SK-N-SH (cell line): ENCODE measurements around the gene PODXL2. TPM values are rescaled to one million over a fixed set of nuclear protein-coding genes. Genes with fewer than 3 reads are reported as not detected.

Source experiments
- CTCF ChIA-PET: fragments of 300-600, 350-600 bp; formaldehyde crosslinking; extraction: SDS; loops from one replicate; lab custom pipeline; 2021; lab: Yijun Ruan, JAX
- POLR2A ChIA-PET: fragments of 350-600 bp; sonication (Branson Sonifier 250); formaldehyde crosslinking; extraction: SDS; loops from one replicate; lab custom pipeline; 2020; ENCODE audit warnings: antibody characterized with exemption, inconsistent platforms; lab: Yijun Ruan, JAX
- DNase-seq: peaks from one replicate; pipeline ENCODE4 v3.0.0; 2012
- H2AFZ ChIP-seq: fragments of 200-600 bp; sonication (generic); 2 replicates; pipeline ENCODE4 v1.8.1; 2016; ENCODE audit warnings: antibody characterized with exemption, mild to moderate bottlenecking, low read depth
- H3F3A ChIP-seq: fragments of 200-600 bp; sonication (generic); replicated peaks from 2 replicates; pipeline ENCODE3; 2016; ENCODE audit warnings: antibody characterized with exemption, mild to moderate bottlenecking; ENCODE audit not compliant: insufficient read depth
- H3K27ac ChIP-seq, 2 experiments: fragments of 200-500 bp in 1 of 2; fragments of 200-600 bp in 1 of 2; sonication (Bioruptor generic) in 1 of 2; sonication (generic), shearing (Covaris generic) in 1 of 2; 2 replicates each; pipeline versions ENCODE4 v1.5.1 to v1.6.1; 2014 to 2016; ENCODE audit warnings: low read depth in 2 of 2, inconsistent platforms in 1 of 2, low read length in 1 of 2, mild to moderate bottlenecking in 1 of 2, mixed read lengths in 1 of 2
- H3K27me3 ChIP-seq: fragments of 200-600 bp; sonication (generic), shearing (Covaris generic); 2 replicates; pipeline ENCODE4 v1.6.1; 2016; ENCODE audit warnings: mixed run types; ENCODE audit not compliant: insufficient read depth
- H3K36me3 ChIP-seq, 2 experiments: fragments of 200-500 bp in 1 of 2; fragments of 200-600 bp in 1 of 2; sonication (Bioruptor generic) in 1 of 2; sonication (generic) in 1 of 2; replicated peaks in 1 of 2; 2 replicates each; pipeline versions ENCODE3 to v1.5.1; 2014 to 2016; ENCODE audit warnings: low read length in 1 of 2, mild to moderate bottlenecking in 1 of 2; ENCODE audit not compliant: insufficient read depth in 2 of 2, control insufficient read depth in 1 of 2
- H3K4me1 ChIP-seq, 2 experiments: fragments of 200-500 bp in 1 of 2; fragments of 200-600 bp in 1 of 2; sonication (Bioruptor generic) in 1 of 2; sonication (generic), shearing (Covaris generic) in 1 of 2; 2 replicates each; pipeline versions ENCODE4 v1.5.1 to v1.6.1; 2014 to 2016; ENCODE audit warnings: low read depth in 1 of 2, low read length in 1 of 2, mixed run types in 1 of 2; ENCODE audit not compliant: insufficient read depth in 2 of 2, control insufficient read depth in 1 of 2
- H3K4me2 ChIP-seq: fragments of 200-600 bp; sonication (generic), shearing (Covaris generic); 2 replicates; pipeline ENCODE4 v1.6.1; 2017; ENCODE audit warnings: mixed run types
- H3K4me3 ChIP-seq, 2 experiments: fragments of 200-500 bp in 1 of 2; fragments of 200-600 bp in 1 of 2; sonication (Bioruptor generic) in 1 of 2; sonication (generic), shearing (Covaris generic) in 1 of 2; 2 replicates each; pipeline versions ENCODE4 v1.5.1 to v1.8.1; 2014 to 2016; ENCODE audit warnings: low read depth in 2 of 2, inconsistent platforms in 1 of 2, low read length in 1 of 2, mild to moderate bottlenecking in 1 of 2, mixed read lengths in 1 of 2, moderate library complexity in 1 of 2
- H3K79me2 ChIP-seq: fragments of 200-600 bp; sonication (generic); 2 replicates; pipeline ENCODE4 v1.8.1; 2017; ENCODE audit warnings: mild to moderate bottlenecking; ENCODE audit not compliant: insufficient read depth
- H3K9ac ChIP-seq: fragments of 200-600 bp; sonication (generic); 2 replicates; pipeline ENCODE4 v1.6.1; 2017; ENCODE audit warnings: mixed run types
- H3K9me2 ChIP-seq: fragments of 200-600 bp; sonication (generic); 2 replicates; pipeline ENCODE4 v1.6.1; 2017; ENCODE audit warnings: mixed run types
- H3K9me3 ChIP-seq: fragments of 200-600 bp; sonication (generic); 2 replicates; pipeline ENCODE4 v1.6.1; 2017; ENCODE audit warnings: mixed run types, mild to moderate bottlenecking, moderate library complexity
- H4K20me1 ChIP-seq: fragments of 200-600 bp; sonication (generic); 2 replicates; pipeline ENCODE4 v1.6.1; 2017; ENCODE audit warnings: mild to moderate bottlenecking, mixed run types; ENCODE audit not compliant: insufficient read depth
- ELF1 ChIP-seq: IDR thresholded peaks from 2 replicates; pipeline ENCODE4 v1.4.0; 2012
- EP300 ChIP-seq, 2 experiments: IDR thresholded peaks; 2 replicates each; pipeline versions ENCODE4 v1.4.0 to v1.6.1; 2012; ENCODE audit warnings: borderline replicate concordance in 1 of 2, low read depth in 1 of 2, low read length in 1 of 2
- EZH2phosphoT487 ChIP-seq: fragments of 200-600 bp; sonication (generic); IDR thresholded peaks from 2 replicates; pipeline ENCODE4 v1.6.1; 2017; ENCODE audit warnings: low read depth, mixed run types, mild to moderate bottlenecking, antibody characterized with exemption, moderate library complexity, borderline replicate concordance
- FOSL2 ChIP-seq: IDR thresholded peaks from 2 replicates; pipeline ENCODE4 v1.4.0; 2012; ENCODE audit warnings: low read depth, mild to moderate bottlenecking, moderate library complexity, borderline replicate concordance
- FOXJ3 ChIP-seq: sonication (generic); formaldehyde crosslinking; IDR thresholded peaks from 2 replicates; pipeline ENCODE4 v1.5.1; 2020; ENCODE audit warnings: mild to moderate bottlenecking, missing genetic modification reagents
- GABPA ChIP-seq: IDR thresholded peaks from 2 replicates; pipeline ENCODE4 v1.4.0; 2012; ENCODE audit warnings: low read depth, mild to moderate bottlenecking
- JUND ChIP-seq: IDR thresholded peaks from 2 replicates; pipeline ENCODE4 v1.4.0; 2012
- NFIC ChIP-seq: IDR thresholded peaks from 2 replicates; pipeline ENCODE4 v1.4.0; 2012; ENCODE audit warnings: borderline replicate concordance
- PBX3 ChIP-seq: IDR thresholded peaks from 2 replicates; pipeline ENCODE4; 2012
- RAD21 ChIP-seq: IDR thresholded peaks from 2 replicates; pipeline ENCODE4 v1.6.1; 2012; ENCODE audit warnings: mild to moderate bottlenecking, low read length
- RCOR1 ChIP-seq: fragments of 150-350 bp; IDR thresholded peaks from 2 replicates; pipeline ENCODE4 v1.6.1; 2017; ENCODE audit warnings: antibody characterized with exemption, low read length
- RFX5 ChIP-seq: IDR thresholded peaks from 2 replicates; pipeline ENCODE4 v1.6.1; 2012; ENCODE audit warnings: mild to moderate bottlenecking, improper control_type of control experiment, low read length
- RXRA ChIP-seq: IDR thresholded peaks from 2 replicates; pipeline ENCODE4 v1.4.0; 2012; ENCODE audit warnings: low read depth, mild to moderate bottlenecking, borderline replicate concordance
- SMC3 ChIP-seq: IDR thresholded peaks from 2 replicates; pipeline ENCODE4 v1.6.1; 2012; ENCODE audit warnings: low read depth, low read length, improper control_type of control experiment
- TAF1 ChIP-seq: IDR thresholded peaks from 2 replicates; pipeline ENCODE4 v1.6.1; 2012; ENCODE audit warnings: low read depth, mild to moderate bottlenecking, low read length, moderate library complexity, borderline replicate concordance
- WGBS: methylation state at CpG from one replicate; pipeline ENCODE4 v1.1.6; 2017; ENCODE audit warnings: low lambda C conversion rate; 5-methylcytosine and 5-hydroxymethylcytosine counted together
- polyA plus RNA-seq, 3 experiments: library from polyadenylated mRNA; depleted of rRNA; stranded (reverse); fragments of >200 nt; gene quantifications; 2 replicates each; pipeline ENCODE4 v1.2.3, GENCODE V29; 2012
- TF ChIP-seq, protein P1 (sequence below): fragments of 150-350 bp; IDR thresholded peaks from 2 replicates; pipeline ENCODE4 v1.6.1; 2017; ENCODE audit warnings: antibody characterized with exemption, low read length, low read depth, borderline replicate concordance
- TF ChIP-seq, protein P2 (sequence below): fragments of 200-600 bp; sonication (generic); IDR thresholded peaks from 2 replicates; pipeline ENCODE4 v1.6.1; 2017; ENCODE audit warnings: antibody characterized with exemption, mild to moderate bottlenecking, moderate library complexity

Gene PODXL2
- polyA plus RNA-seq, 1 of the 3 experiments (the other 2 are of a cell fraction), result 27.5 TPM

DNA sequence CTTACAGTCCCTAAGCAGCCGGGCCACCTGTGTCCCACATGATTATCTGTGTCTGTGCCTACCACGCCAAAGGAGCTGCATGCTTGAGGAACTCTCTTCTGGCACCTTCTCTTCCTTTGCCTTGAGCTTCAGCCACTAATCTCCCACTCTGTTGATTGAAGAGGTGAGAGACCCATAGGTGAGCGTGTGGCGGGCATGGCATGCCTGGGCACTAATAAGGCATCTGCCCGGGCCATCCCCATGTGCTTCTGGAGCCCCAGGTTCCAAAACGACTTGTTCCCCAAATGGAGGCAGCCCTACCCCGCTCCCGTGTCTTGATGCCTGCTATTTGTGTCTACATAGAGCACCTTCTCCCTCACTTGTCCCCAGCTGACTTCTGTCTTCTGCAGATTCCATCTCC is 17.7 kb upstream of the PODXL2 start:
- Histone ChIP-seq H3F3A (no peaks in the 10 kb centered on the region), H3K4me1 (peaks cover 0 to 8% of the 10 kb centered on the region in 2 experiments; a peak in 1 of 4 replicates), H3K27me3 (no peaks in the 10 kb centered on the region), H3K36me3 (peaks cover 6 to 59% of the 10 kb centered on the region in 2 experiments), H2AFZ (no peak overlapping the region), H3K4me3 (no peak overlapping the region), H3K9me2 (no peaks in the 10 kb centered on the region), H3K9me3 (no peaks in the 10 kb centered on the region), H3K9ac (no peak overlapping the region), H3K27ac (no peak overlapping the region)
- CTCF ChIA-PET, result interaction anchor here (1.2 to 1.7 kb wide), 4 partner anchors 13 to 85 kb away, joined by 3 to 6 read pairs (median 4); no protein-coding TSS in a partner anchor
- POLR2A ChIA-PET, result interaction anchor here (1.3 kb wide), 1 partner anchor 12 kb away, joined by 7 read pairs; no protein-coding TSS in a partner anchor
- DNase-seq, result no peak
- TF ChIP-seq, protein P1, sequence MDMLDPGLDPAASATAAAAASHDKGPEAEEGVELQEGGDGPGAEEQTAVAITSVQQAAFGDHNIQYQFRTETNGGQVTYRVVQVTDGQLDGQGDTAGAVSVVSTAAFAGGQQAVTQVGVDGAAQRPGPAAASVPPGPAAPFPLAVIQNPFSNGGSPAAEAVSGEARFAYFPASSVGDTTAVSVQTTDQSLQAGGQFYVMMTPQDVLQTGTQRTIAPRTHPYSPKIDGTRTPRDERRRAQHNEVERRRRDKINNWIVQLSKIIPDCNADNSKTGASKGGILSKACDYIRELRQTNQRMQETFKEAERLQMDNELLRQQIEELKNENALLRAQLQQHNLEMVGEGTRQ, result no peak
- TF ChIP-seq, protein P2, sequence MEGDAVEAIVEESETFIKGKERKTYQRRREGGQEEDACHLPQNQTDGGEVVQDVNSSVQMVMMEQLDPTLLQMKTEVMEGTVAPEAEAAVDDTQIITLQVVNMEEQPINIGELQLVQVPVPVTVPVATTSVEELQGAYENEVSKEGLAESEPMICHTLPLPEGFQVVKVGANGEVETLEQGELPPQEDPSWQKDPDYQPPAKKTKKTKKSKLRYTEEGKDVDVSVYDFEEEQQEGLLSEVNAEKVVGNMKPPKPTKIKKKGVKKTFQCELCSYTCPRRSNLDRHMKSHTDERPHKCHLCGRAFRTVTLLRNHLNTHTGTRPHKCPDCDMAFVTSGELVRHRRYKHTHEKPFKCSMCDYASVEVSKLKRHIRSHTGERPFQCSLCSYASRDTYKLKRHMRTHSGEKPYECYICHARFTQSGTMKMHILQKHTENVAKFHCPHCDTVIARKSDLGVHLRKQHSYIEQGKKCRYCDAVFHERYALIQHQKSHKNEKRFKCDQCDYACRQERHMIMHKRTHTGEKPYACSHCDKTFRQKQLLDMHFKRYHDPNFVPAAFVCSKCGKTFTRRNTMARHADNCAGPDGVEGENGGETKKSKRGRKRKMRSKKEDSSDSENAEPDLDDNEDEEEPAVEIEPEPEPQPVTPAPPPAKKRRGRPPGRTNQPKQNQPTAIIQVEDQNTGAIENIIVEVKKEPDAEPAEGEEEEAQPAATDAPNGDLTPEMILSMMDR, result no peak
- TF ChIP-seq RCOR1 (no peak), GABPA (no peak), FOXJ3 (CRISPR knock-in tag) (no peak), EZH2phosphoT487 (no peak), EP300 (IDR thresholded peaks at IDR 0.05; ENCODE audit: borderline replicate concordance in 1 of 2, low read depth in 1 of 2, low read length in 1 of 2) (no peak), SMC3 (no peak), RXRA (no peak), TAF1 (no peak), ELF1 (no peak), RFX5 (no peak), PBX3 (no peak), NFIC (no peak), RAD21 (no peak), JUND (no peak), FOSL2 (no peak)
- TF ChIP-seq, all 33 proteins: peak for 0
- WGBS, result 90% methylated on average over 8 of the region's 8 CpGs
- H4K20me1 ChIP-seq, result no peaks in the 10 kb centered on the region
- H3K4me2 ChIP-seq, result no peak overlapping the region
- no peaks in the 10 kb centered on the region; the same call in none of the 2 replicates for H3K79me2 ChIP-seq
